B cell (primary cell): ENCODE measurements around the gene RMC1.

Source experiments
- EZH2 ChIP-seq: IDR thresholded peaks from 2 replicates; pipeline ENCODE4 v1.6.1; 2012; ENCODE audit warnings: borderline replicate concordance, low read depth, mild to moderate bottlenecking, moderate library complexity, low read length; ENCODE audit not compliant: insufficient read depth, poor library complexity, severe bottlenecking
- TF ChIP-seq, protein P1 (sequence below): fragments of 200-600 bp; IDR thresholded peaks from one replicate; pipeline ENCODE4 v1.8.0; 2022; ENCODE audit warnings: antibody characterized with exemption, mild to moderate bottlenecking

DNA sequence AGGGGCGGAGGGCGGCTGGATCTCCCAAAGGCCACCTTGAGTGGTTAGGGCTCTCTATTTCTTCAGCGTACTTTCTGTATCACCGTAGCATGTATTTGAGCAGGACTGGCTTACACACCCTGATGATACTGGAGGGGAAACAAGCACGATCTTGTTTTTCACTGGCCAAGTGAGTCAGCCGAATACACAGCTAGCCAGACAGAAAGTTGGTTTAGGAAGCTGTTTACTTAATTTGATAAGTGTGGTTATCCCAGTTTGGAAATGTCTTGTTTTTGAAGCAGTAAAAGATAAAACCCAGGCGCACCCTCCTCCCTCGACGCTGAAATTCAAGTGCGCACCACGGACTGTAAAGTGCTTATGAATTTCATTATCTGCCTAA, 49.6 kb upstream of the RMC1 start:
- TF ChIP-seq, protein P1, sequence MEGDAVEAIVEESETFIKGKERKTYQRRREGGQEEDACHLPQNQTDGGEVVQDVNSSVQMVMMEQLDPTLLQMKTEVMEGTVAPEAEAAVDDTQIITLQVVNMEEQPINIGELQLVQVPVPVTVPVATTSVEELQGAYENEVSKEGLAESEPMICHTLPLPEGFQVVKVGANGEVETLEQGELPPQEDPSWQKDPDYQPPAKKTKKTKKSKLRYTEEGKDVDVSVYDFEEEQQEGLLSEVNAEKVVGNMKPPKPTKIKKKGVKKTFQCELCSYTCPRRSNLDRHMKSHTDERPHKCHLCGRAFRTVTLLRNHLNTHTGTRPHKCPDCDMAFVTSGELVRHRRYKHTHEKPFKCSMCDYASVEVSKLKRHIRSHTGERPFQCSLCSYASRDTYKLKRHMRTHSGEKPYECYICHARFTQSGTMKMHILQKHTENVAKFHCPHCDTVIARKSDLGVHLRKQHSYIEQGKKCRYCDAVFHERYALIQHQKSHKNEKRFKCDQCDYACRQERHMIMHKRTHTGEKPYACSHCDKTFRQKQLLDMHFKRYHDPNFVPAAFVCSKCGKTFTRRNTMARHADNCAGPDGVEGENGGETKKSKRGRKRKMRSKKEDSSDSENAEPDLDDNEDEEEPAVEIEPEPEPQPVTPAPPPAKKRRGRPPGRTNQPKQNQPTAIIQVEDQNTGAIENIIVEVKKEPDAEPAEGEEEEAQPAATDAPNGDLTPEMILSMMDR, result no peak
- TF ChIP-seq EZH2, result no peak
